Occipital lobe (tissue), 2 donors: ENCODE measurements around the gene PRIMA1. TPM values are rescaled to one million over a fixed set of nuclear protein-coding genes. Genes with fewer than 3 reads are reported as not detected.

Experiments
- DNase-seq: peaks from one replicate; lab custom pipeline; 2025; lab: John Stamatoyannopoulos, UW
- total RNA-seq: library from RNA; depleted of rRNA; stranded (reverse); fragments of >200 nt; gene quantifications from one replicate; pipeline ENCODE4 v1.2.3, GENCODE V29; 2014

The PRIMA1 gene
- total RNA-seq, 1 donor from 2014 or later = not detected

- DNase-seq = no peak
These were observed 55.1 kb downstream of the PRIMA1 start for GRCh38 chr14:93733231-93733630.

GRCh38 chr14:93732524-93732923, 55.8 kb downstream of the PRIMA1 start:
- DNase-seq = no peak

GRCh38 chr14:93731753-93732152, 56.5 kb downstream of the PRIMA1 start:
- DNase-seq = no peak

- peak; percentile 33 for DNase-seq
These were observed 58.3 kb downstream of the PRIMA1 start for GRCh38 chr14:93729993-93730392.

- DNase-seq = no peak
These were observed 59.7 kb downstream of the PRIMA1 start for GRCh38 chr14:93728651-93729016.

GRCh38 chr14:93727917-93728650, 60.2 kb downstream of the PRIMA1 start:
- DNase-seq = no peak

GRCh38 chr14:93727039-93727740, 61.1 kb downstream of the PRIMA1 start:
- DNase-seq = no peak

GRCh38 chr14:93725993-93726392, 62.3 kb downstream of the PRIMA1 start:
- DNase-seq = no peak

- no peak for DNase-seq
These were observed 63.2 kb downstream of the PRIMA1 start for GRCh38 chr14:93725002-93725582.

GRCh38 chr14:93723001-93723400, 65.3 kb downstream of the PRIMA1 start:
- DNase-seq = no peak

GRCh38 chr14:93720981-93721483, 67.3 kb downstream of the PRIMA1 start:
- no peak for DNase-seq

- no peak for DNase-seq
These were observed 68.0 kb downstream of the PRIMA1 start for GRCh38 chr14:93720076-93720815.

GRCh38 chr14:93719256-93719655, 69.0 kb downstream of the PRIMA1 start:
- DNase-seq = no peak

- no peak for DNase-seq
These were observed 70.5 kb downstream of the PRIMA1 start for GRCh38 chr14:93717668-93718320.

- DNase-seq = no peak
These were observed 71.3 kb downstream of the PRIMA1 start for GRCh38 chr14:93716746-93717667.

- DNase-seq = no peak
These were observed 72.1 kb downstream of the PRIMA1 start for GRCh38 chr14:93716002-93716745.

- no peak for DNase-seq
These were observed 72.9 kb downstream of the PRIMA1 start for GRCh38 chr14:93715279-93715927.

- DNase-seq = no peak
These were observed 73.7 kb downstream of the PRIMA1 start for GRCh38 chr14:93714605-93715004.
